GM18951 (cell line): ENCODE results near the gene C4orf17.
"Not testable (repeated sequence)": the region's sequence is repeated elsewhere in the genome, so short reads cannot be mapped to it uniquely, and the experiment has no call there.

ENCODE experiments used
- POLR2A ChIP-seq: IDR thresholded peaks from 4 replicates; pipeline ENCODE4 v1.6.1; 2011; ENCODE audit warnings: mild to moderate bottlenecking; ENCODE audit not compliant: insufficient read length, insufficient read depth; ENCODE audit errors: extremely low read depth
- in situ Hi-C: fragments of 300-500 bp; cut with MboI; formaldehyde crosslinking; loops from one replicate; pipeline ENCODE4 v1.12.0; 2022; ENCODE audit warnings: low sequenced_read_pairs, mixed read lengths, inconsistent platforms; ENCODE audit not compliant: unreplicated experiment

C4orf17 gene

GRCh38 chr4:99510721-99511120, at the start of gene C4orf17:
Gene C4orf17, plus strand, starts transcription at chr4:99511021. Its CDS starts 2,061 bp downstream, at chr4:99513082.
- in situ Hi-C loops, result no loop called here
- no peak for TF ChIP-seq POLR2A

GRCh38 chr4:99461623-99462401, 49.0 kb upstream of the C4orf17 start:
- in situ Hi-C loops, result loop anchor here (10.0 kb wide), 1 partner anchor 337 kb away; no protein-coding TSS in a partner anchor
- no peak for TF ChIP-seq POLR2A

GRCh38 chr4:99462875-99463464, 47.9 kb upstream of the C4orf17 start:
- in situ Hi-C loops, result loop anchor here (10.0 kb wide), 1 partner anchor 338 kb away; no protein-coding TSS in a partner anchor
- no peak for TF ChIP-seq POLR2A

- in situ Hi-C loops, result loop anchor here (10.0 kb wide), 1 partner anchor 339 kb away; no protein-coding TSS in a partner anchor
- no peak for TF ChIP-seq POLR2A
Measured at GRCh38 chr4:99463566-99463965, 47.3 kb upstream of the C4orf17 start.

GRCh38 chr4:99467887-99468286, 42.9 kb upstream of the C4orf17 start:
- in situ Hi-C loops, result loop anchor here (10.0 kb wide), 1 partner anchor 343 kb away; no protein-coding TSS in a partner anchor
- no peak for TF ChIP-seq POLR2A

- no peak for TF ChIP-seq POLR2A
- in situ Hi-C loops, result loop anchor here (10.0 kb wide), 1 partner anchor 344 kb away; no protein-coding TSS in a partner anchor
Measured at GRCh38 chr4:99468889-99469288, 41.9 kb upstream of the C4orf17 start.

- no peak for TF ChIP-seq POLR2A
- in situ Hi-C loops, result no loop called here
Measured at GRCh38 chr4:99471349-99471748, 39.5 kb upstream of the C4orf17 start.

GRCh38 chr4:99471896-99472295, 38.9 kb upstream of the C4orf17 start:
- TF ChIP-seq POLR2A, result no peak
- in situ Hi-C loops, result no loop called here

- in situ Hi-C loops, result no loop called here
- no peak for TF ChIP-seq POLR2A
Measured at GRCh38 chr4:99473131-99473530, 37.7 kb upstream of the C4orf17 start.

- TF ChIP-seq POLR2A, result no peak
- in situ Hi-C loops, result no loop called here
Measured at GRCh38 chr4:99483636-99484035, 27.2 kb upstream of the C4orf17 start.

GRCh38 chr4:99485212-99485611, 25.6 kb upstream of the C4orf17 start:
- TF ChIP-seq POLR2A, result no peak
- in situ Hi-C loops, result no loop called here

GRCh38 chr4:99486648-99487047, 24.2 kb upstream of the C4orf17 start:
- in situ Hi-C loops, result not testable (repeated sequence)

- in situ Hi-C loops, result no loop called here
- no peak for TF ChIP-seq POLR2A
Measured at GRCh38 chr4:99490286-99490685, 20.5 kb upstream of the C4orf17 start.

GRCh38 chr4:99504804-99505502, 5.9 kb upstream of the C4orf17 start:
- TF ChIP-seq POLR2A, result no peak
- in situ Hi-C loops, result no loop called here

- TF ChIP-seq POLR2A, result no peak
- in situ Hi-C loops, result no loop called here
Measured at GRCh38 chr4:99506781-99507180, 4.0 kb upstream of the C4orf17 start.
